Activated CD4-positive, alpha-beta T cell treated with anti-CD3 and anti-CD28 coated beads, Interleukin-10, Interleukin-2, amounts not matched to agents 100 ng/mL and 50 ng/mL, durations not matched to agents 16 hours and 8 hours (primary cell): ENCODE results near the gene PHF21A.
A peak's percentile ranks its signal among the peaks of the same experiment; 100 is the strongest.

Experiments
- DNase-seq: peaks from one replicate; pipeline ENCODE4 v3.0.0-alpha.2; 2020

Gene PHF21A

GRCh38 chr11:45973601-45974000 is 147.7 kb downstream of the PHF21A start:
- DNase-seq: no peak

DNA sequence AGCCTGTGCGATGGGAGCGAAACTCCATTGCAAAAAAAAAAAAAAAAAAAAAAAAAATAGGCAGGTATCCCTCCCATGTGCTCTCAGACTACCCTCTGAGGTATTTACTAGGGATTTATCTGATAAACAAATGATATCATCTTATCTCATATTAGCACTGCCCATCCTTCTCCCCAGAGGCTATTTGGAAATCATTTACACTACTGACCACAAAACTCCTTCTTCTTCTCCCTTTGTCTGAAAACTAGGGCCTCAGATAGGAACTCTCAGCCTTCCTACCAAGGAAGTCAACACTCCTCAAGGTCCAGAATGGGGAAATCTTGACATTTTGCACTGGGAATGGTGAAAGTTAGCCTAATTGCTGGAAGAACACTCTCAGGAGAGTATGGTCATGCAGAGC is 152.4 kb downstream of the PHF21A start:
- DNase-seq: no peak

DNA sequence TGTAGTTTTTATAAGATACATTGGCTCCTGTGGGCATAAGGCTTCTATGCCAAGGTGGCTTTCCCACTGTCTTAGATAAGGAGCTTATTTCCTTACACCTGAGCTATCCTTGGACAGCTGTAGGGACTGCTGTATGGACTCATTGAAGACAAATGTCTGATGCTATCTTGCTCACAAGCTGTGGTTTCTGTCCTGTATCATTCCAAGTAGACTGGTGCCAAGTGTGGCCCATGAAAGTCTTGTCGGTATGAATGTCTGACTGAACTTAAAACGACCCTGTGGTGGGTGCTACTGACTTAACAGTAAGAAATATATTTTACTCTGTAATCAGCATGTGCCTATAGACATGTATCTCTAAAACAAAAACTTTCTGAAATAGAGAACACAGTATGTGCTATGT is 153.7 kb downstream of the PHF21A start:
- no peak for DNase-seq

GRCh38 chr11:45964911-45965389 is 156.3 kb downstream of the PHF21A start:
- peak; percentile 76 for DNase-seq

GRCh38 chr11:45961751-45962240 is 159.5 kb downstream of the PHF21A start:
- no peak for DNase-seq

DNA sequence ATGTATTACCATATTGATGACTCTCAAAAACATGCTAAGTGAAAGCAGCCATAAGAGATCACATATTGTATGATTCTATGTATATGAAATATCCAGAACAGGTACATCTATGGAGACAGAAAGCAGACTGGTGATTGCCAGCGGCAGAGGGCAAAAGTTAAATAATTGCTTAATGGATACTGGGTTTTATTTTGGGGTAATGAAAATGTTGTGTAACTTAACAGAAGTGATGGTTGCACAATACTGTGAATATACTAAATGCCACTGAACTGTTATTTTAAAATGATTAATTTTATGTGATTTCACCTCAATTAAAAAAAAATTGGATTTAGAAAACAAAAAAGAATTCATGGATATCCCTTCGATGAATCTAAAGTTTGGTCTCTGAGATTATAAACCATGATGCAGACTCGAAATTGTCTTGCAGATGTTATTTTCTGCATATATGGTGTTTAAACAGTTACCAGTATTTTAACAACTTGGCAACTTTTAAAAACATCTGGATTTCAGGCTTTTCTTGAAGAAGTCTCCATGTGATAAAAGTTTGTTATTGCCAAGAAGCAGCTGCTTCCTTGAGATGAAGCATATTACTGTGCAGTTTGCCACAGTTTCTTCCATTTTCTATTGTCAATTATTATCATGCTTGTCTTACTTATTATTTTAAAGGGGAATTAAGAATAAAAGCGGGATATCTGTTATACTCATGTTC is 160.7 kb downstream of the PHF21A start:
- DNase-seq: no peak

DNA sequence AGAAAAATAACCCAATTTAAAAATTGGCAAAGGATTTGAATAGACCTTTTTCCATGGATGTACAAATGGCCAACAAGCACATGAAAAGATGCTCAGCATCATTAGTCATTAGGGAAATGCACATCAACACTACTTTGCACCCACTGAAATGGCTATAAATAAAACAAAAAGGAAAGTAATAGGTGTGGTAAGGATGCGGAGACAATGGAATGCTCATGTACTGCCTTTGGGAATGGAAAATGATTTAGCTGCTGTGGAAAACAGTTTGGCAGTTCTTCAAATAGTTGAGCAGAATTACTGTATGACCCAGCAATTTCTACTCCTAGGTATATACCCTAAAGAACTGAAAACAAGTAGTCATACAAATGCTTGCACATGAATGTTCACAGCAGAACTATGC is 161.4 kb downstream of the PHF21A start:
- DNase-seq: no peak

- DNase-seq: no peak
These were observed 171.3 kb downstream of the PHF21A start for GRCh38 chr11:45949992-45950407.

DNA sequence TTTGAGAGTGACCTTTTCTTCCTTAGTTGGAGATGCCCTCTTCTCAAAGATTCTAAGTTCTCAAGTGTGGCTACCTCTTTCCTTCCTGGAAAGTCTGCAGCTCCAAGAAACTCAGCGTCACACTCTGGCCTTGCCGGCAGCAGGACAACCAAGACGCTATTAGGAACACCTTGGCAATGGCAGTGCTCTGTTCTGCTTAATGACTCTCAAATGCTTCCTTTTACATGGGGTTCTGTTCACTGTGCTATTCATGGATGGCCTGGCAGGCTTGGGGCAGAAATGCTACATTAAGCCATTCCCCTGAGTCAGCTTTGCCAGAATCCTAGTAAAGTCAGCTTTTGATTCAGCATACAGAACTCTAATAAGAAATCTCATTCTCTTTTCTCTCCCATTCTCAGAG is 172.9 kb downstream of the PHF21A start:
- no peak for DNase-seq

DNA sequence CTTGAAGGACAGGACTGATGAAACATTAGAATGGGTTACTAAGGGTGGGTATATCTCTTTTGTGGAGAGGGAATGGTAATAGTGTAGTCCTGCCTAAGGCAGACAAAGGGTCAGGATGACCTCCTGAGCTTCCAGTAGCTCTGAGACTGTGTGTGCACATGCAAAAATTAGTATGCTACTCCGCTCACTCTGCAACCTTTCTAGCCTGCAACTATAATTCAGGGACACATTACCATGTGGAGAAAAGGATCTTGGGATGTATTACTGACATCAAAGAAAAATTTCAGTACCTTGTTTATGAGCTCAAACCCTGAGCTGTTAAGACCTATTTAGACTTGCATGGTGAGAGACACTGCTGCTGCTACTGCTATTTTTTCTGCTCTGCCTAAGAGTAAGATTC is 173.4 kb downstream of the PHF21A start:
- DNase-seq: no peak

GRCh38 chr11:45945397-45945999 is 175.8 kb downstream of the PHF21A start:
- DNase-seq: no peak

- DNase-seq: no peak
These were observed 178.9 kb downstream of the PHF21A start for GRCh38 chr11:45942381-45942780.

DNA sequence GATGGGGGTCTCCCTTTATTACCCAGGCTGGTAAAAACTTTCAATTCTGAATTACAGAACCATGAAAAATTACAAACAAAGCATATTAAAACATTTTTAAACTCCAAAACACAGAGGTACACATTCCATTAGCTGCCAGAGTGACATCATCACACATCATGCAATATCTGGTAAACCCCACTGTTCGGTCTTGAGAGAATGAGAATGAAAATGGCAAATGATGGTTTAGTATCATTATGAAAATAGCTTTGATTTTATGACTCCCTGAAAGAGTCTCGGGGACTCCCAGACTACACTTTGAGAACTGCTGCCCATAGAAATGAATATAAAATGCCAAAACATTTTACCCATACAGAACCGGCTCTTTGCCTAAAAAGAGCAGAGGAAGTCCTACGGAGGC is 180.0 kb downstream of the PHF21A start:
- no peak for DNase-seq

GRCh38 chr11:45939836-45940235 is 181.4 kb downstream of the PHF21A start:
- DNase-seq: no peak

GRCh38 chr11:45937916-45938315 is 183.3 kb downstream of the PHF21A start:
- DNase-seq: no peak

DNA sequence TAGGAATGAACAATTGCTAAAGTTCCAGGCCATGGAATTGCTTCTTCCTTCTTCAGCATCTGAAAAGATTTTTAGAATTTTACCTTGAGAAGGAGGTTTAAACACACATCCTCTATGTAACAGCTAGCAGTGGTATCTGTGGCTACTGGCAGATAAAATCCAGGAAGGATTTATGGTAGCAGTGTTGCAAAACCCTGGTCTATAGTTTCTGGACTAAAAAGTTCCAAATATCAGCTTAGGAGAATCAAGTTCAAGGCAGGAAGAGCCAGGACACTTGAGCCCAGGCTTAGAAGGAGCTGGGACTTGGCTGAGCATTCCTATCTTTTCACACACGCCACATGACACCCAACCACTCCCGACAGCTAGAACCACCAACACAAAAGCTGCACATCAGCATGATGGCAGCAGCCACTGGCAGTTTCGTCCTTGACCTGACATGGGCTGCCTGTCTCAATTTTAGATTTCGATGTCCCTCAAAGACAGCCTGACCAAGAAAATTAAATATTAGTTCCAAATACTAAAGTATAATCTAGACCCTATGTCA is 184.7 kb downstream of the PHF21A start:
- no peak for DNase-seq

GRCh38 chr11:45935349-45936064 is 185.7 kb downstream of the PHF21A start:
- DNase-seq: no peak

GRCh38 chr11:45934580-45935318 is 186.5 kb downstream of the PHF21A start:
- no peak for DNase-seq

DNA sequence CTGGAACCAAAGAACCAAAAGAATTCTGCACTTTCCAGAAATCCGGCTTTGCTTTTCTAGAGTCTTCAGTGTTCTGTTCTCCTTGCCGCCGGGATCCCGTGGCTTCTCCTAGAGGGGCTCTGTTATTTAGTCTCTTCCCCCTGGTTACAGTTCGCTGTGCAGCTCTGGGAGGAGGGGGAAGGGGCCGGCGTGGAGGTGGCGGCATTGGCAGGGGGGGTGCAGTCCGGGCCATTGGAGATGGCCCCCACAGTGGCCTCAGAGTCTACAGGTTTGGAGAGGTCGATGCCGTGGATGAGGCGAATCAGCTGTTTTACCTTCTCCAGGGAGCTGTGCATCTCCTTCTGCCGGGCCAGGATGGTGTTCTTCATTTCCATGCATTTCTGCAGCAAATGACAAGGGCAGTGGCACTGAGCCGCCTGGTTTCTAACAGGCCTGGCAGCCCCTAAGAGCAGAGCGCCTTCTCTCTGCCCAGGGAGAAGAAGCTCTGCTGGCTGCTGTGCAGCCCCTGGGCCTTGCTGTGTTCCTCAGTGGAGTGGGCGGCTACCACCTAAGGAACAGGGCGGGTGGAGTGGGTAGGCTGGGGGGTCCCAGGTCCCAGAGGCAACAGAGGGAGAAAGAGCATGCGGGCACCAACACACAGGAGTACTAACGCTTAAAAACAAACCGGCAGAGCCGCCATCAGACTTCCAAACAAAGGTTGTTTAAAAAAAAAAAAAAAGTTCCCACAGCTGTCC is 187.2 kb downstream of the PHF21A start:
- DNase-seq: no peak

DNA sequence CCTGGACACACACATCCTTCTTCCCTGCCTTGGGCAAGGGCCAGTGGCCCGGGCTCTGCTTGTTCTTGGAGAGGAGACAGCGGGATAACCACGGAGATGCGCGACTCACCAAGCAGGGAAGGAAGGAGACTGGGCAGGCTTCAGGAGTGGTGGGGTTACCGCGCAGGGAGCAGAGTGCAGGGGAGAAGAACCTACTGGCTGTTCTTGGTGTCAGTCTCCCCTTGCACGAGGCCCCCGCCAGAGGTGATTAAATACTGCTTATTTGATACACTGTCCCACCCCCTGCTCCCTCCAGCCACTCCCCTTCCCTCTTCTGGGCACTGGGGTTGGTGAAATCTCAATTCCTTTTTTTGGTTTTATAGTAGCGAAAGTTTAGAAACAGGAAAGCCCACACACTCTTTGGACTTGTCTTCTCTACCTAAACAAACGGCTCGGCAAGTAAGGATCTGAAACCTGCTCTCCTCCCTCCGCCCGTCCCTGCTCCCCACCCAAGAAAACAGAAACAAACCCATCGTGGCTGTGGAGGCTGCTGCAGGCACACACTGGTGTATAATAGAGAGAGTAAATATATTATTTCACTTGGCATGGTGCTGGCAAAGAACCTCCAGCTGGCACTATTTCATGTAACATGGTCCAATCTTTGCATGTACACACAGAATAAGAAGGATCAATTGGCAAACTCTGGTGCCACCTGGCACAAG is 188.0 kb downstream of the PHF21A start:
- no peak for DNase-seq

DNA sequence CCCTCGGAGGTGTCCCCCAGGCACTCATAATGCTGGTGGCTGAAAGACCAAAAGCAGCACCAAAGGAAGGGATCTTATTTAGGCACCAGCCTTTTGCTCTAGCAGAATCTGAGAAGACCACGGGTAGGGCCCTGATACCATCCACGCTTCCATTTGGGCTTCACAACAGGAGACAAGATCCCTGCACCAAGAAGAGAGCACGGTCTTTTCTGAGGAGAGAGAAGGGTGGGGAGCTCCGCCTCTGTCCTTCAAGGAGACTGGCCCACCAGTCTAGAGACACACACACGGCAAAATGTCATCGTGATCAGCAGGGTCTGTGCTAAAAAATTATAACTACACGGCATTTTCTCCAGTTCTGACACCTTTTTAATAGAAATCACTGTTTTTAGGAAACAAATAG is 189.0 kb downstream of the PHF21A start:
- DNase-seq: no peak

DNA sequence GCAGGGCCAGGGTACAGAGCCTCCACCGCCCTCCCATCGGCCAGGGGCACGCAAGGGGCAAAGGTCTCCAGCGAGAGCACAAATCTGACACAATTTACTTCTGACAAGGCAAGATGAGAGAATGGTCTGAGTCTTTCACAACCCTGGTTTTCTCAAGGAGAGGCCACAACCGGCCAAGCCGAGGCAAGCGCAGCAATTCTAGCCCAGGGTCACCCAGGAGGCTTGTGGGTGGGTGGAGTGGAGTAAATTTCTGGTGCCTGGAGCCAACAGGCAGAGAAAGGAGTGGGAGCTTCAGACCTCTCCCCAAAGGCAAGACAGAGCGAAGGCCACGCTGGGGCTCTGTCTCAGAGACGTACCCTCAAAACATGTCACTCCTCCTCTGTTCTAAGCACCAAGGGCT is 189.5 kb downstream of the PHF21A start:
- no peak for DNase-seq
